Activated naive CD4-positive, alpha-beta T cell treated with anti-CD3 and anti-CD28 coated beads, Interleukin-2, amount 50 U/mL, for 16 hours (primary cell): ENCODE data around the gene ULBP3.
"Not testable (repeated sequence)": the region's sequence is repeated elsewhere in the genome, so short reads cannot be mapped to it uniquely, and the experiment has no call there.

Experiments used
- DNase-seq: peaks from one replicate; pipeline ENCODE4 v3.0.0-alpha.2; 2020

ULBP3 gene

DNA sequence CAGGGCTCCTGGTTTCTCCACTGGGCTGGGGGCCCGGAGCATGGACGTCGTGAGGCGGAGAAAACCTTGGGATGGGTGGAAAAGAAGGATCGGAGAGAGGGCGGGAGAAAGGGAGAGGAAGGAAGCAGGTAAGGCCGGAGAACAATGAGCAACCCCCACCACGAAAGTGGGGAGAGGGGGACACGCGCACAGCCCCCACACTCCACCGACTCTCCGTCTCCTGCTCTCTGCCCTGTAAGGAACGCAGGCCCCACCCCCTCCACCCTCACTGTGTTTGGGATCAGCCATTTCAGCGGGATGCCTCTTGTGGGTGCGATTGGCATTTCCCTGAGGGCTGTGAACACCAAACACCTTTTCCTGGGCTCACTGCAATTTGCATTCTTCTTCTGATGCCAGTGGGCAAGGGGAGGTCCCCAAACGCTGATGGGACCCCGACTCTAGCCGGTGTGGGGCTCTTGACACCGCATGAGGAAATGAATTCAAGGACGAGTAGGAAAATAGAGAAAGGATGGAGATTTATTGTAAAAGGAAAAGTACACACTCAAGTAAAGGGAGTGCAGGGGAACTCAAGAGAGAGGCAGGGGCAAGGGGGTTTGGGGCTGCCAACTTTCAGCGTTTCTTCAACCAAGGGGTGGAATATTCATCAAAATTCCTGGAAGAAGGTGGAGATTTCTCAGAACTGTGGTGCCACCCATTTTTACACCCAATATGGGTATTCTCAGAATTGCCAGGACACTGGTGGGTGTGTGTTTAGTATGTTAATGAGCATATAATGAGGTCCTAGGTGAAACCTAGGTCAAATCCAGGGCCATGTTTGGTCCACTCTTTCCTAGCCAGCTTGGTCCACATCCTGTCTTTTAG is 30.5 kb downstream of the ULBP3 start:
- no peak for DNase-seq

DNA sequence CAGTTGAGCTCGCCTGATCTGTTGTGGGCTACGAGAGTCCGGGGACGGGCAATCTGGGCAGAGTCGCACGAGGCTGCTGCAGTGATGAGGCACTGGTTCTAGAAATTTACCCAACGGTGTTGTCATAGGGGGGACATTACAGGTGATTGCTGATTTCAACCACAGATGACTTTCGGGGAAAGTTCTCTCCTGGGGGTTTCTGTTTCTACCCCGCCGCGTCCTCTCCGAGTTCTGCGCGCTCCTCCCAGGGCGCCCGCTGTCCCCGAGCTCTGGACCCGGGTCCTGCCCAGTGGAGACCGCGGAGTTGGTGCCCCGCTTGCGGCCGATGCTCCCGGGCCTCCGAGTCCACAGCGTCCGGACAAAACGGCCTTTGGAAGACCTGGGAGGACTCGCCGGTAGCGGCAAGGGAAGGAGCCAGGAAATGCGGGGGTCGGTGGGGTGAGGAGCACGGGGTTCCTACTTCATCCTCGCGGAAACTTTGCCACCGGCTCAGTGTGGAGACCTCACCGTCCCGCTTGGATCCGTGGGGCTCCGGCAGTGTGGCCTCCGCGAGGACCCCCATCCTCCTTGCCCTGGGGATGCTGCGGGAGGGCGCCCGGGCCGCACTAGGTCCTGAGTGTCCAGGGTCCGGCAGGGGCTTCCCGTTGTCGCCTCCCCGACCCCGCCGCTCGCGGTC is 31.3 kb downstream of the ULBP3 start:
- DNase-seq, result no peak

DNA sequence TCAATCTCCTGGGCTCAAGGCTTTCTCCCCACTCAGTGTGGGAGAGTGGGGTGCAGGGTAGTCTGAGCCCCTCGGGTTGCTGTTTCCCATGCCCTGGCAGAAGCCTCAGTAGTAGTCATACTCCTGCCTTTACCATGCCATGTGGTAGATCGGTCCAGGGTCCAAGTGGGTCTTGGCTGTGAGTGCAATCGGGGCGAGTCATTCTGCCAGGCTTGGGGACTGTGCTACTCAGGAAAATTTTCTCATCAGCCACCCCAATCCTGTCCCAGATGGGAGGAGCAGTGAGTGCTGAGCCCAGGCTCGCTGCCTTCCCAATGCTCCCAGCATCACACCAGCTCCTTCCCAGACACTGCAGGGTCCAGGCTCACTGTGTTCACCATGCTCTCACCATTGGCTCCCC is 32.8 kb downstream of the ULBP3 start:
- DNase-seq, result no peak

DNA sequence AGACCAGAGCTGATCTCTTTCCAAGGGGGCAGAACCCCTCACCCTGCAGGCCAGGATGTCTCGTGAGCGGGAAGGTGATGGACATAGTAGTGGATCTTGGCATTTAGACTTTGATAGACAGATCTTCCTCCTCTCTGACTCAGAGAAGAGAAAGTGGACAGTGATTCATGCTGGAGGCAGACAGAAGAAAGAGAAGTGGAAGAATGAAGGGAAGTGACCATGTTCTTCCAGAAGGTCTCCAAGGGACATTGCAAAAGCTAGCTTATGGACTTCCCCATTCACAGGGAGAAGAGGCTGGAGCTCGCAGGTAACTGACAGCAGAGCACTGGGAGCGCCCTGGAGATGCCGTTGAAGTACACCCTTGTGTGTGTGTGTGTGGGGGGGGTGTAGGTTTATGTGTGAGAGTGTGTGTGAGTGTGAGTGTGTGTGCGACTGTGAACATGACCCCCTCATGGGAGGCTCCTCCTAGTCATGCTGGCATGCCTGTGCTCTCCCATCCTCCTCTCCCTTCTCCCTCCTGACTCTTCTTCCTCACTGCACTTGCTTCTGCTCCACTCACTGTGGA is 35.6 kb downstream of the ULBP3 start:
- DNase-seq, result no peak

DNA sequence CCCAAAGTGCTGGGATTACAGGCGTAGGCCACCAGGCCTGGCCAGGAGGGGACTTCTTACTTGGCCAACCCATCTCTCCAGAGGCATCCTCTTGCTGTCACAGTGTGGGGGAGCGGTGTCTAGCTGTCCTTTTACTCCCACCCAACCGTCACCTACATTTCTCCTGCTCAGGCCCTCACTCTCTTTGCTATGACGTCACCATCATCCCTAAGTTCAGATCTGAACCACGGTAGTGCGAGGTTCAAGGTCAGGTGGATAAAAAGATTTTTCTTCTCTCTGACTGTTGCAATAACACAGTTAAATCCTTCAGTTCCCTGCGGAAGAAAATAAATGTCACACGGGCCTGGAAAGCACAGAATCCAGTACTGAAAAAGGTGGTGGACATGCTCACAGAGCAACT is 36.3 kb downstream of the ULBP3 start:
- no peak for DNase-seq

DNA sequence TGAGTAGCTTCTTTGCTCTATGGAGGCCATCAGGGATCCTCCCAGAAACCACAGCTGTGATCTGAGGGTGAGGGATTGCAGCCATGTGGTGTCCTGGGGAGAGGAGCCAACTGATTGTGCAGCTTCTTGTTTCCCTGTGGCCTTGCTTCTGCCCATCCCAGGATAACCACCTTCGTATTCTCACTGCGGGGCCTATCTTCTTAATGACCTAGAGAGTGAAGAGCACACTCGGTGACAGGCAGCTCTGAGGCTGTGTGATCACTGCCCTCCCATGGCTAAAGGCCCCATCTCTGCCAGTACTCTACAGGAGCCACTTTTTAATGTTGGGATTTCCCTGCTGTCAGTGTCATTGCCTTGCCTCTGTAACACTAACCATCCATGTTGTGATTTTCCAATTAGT is 38.3 kb downstream of the ULBP3 start:
- no peak for DNase-seq

DNA sequence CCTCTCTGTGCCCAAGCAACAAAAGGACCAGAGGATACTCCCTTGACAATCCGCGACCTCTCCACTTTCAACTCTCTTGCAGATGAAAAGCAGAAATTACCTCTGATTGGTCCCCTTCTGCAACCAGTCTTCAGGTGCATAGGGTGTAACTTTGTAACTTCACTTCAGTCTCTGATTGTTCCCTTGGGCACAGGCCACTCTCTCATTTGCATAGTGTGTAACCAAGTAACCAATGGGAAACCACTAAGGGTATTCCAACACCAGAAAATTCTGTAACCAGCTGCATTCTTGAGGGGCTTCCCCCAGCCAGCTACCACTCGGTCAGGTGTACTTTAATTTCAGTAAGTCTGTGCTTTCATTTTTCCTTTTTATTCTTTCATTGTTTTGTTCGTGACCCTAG is 39.2 kb downstream of the ULBP3 start:
- no peak for DNase-seq

DNA sequence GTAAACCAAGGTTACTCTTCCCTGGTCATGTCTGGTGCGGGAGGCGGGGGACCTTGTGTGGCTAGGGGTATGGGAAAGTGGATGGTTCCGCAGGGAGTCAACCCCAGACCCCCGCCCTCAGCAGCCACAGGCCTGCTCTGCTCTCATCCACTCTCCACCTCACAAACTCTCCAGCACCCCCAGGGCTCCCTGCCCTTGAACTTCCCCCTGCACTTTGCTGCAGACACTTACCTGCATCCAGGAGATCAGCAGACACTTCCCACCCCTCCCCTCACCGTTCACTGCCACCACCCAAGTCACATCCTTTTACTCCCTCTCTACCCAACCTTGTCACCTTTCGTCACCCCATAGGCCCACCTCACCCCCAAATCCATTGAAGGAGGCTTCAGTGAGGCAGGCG is 39.6 kb downstream of the ULBP3 start:
- DNase-seq, result no peak

DNA sequence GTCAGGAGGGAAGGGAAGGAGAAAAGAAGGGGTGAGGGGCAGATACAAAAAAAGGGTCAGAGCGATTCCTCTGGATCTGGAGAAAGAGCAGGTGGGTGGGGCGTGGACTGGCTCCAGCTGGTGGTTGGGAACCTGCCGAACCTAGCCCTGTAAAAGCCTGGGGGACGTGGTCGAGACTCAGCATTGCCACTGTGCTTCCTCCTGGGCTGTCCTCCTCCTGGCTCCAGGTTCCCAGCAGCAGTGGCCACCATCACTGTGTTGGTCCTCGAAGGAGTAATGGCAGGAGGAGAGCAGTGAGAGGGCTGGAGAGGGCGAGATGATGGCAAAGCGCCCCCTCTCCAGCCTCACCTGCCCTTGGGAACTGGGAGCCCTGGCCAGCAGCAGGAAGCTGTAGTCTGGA is 40.1 kb downstream of the ULBP3 start:
- DNase-seq, result no peak

DNA sequence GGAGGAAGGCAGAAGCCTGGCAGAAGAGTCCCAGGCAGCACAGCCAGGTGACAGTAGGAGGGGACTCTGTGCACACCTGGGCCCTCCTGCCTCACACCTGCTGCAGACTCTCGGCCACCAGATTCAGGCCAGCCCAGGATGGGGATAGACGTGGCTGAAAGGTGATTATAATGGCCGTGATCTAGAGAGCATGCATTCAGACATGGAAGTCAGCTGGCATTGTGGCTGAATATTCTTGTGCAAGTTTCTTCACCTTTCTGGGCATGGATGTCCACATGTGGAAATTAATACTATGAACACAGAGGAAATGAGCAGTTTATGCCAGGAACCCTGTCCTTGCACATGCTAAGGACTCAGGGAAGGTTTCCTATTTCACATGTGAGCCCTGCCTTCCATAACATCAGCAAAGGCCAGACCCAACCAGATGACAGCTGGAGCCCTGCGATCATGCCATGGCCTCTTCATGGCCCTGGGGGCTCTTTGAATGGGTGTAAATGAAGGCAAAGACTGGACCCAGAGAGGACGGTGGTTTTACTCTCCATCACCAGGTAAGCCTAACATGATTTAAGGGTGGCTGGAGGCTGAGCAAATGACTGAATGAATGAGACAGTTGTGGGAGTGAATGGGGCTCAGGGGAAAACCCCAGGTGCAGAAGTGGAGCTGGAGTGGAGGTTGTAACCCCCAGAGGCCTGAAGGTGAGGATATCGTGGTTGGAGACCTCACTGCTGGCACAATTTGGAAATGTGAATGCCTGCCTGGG is 40.9 kb downstream of the ULBP3 start:
- no peak for DNase-seq

DNA sequence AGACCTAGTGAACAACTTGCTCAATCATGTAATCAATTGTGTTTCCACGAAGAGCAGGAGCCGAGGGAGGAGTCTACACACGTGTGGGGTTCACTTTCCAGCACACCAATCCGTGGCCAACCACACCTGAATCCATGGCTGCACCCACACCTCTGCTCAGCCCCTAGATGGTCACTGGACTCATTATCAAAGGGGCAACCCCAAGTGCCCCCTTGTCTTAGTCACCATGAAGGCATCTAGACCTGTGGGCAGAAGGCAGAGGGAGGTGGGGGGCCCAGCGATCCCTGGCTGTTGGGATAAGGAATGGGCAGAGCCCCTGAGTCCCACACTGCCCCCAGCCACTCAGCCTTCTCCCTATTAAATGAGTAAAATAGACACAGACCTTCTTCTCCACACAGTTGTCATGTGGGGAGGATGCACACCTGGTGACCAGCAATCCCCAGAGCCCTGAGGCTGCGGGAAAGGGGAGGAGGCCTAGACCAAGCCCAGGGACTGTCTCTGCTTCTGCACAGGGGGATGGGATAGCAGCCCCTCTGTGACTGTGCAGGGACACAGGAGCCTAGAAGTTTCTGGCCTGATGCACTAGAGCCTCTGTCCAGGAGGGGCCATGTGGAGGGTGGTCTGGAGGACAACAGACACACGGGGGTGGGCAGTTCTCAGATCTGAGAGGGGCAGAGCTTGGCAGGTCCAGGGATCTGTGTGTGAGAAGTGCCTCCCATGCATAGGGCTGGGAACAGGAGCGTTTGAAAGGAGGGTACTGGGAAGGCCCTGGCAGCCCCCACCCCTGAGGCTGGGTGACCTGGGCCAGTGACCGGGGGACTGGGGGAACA is 41.7 kb downstream of the ULBP3 start:
- no peak for DNase-seq

DNA sequence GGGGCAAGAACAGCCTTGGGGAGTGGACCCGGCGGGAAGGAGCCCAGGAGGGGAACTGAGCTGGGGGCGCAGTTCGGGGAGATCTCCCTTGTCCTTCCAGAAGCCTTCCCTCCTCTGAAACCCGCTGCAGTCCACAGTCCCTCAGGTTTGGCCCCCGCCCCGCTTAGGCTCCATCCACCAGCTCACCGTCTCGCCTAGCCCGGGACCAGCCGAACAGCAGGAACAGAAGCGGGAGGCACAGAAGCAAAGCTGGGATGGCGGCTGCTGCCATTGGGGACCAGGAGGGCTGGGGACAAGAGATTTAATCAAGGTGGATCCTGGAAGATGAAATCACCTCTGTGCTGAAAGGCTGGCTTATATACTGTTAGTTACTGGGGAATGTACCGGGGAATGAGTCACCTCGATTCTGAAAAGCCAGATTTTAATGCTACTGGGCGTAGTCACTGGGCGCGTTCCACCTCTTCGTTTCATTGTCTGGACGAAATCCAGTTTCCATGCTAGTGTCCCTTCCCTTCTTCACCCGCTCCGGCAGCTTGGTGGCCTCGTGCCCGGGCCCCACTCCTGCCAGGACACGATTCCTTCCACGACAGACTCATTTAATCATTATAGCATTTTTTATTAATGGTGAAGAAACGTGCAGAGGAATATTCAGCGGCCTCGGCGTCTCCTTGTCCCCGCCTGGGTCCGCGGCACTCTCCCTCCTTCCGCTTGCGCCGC is 43.6 kb downstream of the ULBP3 start, which contains the start of gene RAET1L:
Gene RAET1L (minus strand): TSS at position 332 of the 717 bp plus-strand sequence. CDS start 61 bp downstream, at position 271.
- DNase-seq, result no peak

DNA sequence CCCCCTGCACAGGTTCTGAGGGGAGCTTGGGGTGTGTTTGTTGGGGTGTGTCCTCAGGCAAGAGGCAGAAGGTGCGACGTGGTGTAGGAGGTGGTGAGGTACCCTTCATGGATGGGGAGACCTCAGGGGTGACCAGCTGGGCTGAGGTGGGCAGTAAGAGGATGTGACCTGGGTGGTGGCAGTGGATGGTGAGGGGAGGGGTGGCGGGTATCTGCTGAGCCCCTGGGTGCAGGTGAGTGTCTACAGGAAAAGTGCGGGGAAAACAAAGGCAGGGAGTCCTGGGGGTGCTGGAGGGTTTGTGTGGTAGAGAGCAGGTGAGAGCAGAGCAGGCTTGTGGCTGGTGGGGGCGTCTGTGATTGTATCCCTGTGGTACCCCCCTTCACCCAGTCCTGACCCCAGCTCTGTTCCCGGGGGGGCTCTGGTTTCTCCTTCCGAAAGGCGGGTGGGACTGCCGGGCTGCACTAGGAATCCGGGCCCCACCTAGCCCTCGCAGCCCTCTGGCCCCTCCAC is 44.2 kb downstream of the ULBP3 start:
- DNase-seq, result no peak

DNA sequence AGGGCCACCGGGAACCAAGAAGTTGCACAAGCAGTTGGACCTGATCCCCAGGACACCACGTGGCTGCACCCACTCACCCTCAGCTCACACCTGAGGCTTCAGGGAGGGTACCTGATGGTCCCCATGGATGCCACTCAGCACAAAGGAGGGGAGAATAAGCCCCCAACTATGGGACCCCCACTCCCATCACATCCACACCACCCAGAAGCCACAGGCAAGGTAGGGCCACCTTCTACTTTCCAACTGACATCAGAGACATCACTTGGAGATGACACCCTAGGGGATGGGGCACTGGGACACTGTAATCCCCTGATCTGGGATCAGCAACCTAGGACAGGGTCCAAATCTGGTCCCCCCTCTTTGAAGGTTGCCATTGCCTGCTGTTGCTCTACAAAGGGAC is 44.9 kb downstream of the ULBP3 start:
- DNase-seq, result not testable (repeated sequence)

DNA sequence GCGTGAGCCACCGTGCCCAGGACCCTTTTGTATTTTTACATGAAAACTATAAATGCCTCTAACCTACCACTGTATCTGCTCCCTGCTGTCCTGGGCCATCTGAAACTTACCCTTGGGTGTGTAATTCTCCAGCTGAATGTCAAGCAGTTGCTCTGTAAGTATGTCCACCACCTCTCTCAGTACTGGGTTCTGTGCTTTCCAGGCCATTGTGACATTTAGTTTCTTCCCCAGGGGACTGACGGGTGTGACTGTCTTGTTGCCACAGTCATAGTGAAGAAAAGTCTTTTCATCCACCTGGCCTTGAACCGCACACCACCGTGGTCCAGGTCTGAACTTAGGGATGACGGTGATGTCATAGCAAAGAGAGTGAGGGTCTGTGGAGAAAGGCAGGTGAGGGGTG is 47.1 kb downstream of the ULBP3 start:
- DNase-seq, result not testable (repeated sequence)

DNA sequence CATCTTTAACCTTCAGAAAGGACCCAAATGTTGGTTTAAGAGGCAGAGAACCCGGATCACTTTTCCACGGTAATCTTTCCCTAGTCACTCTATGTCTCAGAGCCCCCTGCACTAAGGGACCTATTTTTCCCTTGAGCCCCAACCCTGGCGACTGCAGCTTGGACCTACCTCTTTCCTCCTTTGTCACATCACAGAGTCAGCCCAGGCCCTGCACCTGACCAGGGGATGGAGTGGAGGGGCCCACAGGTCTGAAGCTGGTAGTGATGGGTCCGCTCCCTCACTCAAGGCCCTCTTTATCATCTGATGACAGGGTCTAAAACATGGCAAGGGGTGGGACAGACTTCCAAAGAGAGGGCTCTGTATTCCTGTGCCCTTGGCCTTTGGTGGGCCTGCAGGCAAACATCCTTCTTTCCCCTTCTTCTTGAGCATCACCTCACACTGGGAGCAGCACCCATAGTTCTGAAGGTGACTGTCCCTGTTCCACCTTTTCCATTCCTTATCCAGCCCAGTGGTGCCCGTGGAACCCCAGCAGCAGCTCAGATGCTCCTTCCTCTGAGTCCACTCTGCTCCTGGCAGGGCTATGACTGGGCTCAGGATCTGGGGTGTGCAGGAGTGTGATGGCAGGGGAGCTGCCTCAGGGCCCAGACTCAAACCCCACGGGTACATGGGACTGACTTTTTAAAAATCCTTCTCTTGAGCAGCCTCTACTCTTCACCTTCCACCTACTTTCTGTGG is 49.9 kb downstream of the ULBP3 start:
- DNase-seq, result no peak

DNA sequence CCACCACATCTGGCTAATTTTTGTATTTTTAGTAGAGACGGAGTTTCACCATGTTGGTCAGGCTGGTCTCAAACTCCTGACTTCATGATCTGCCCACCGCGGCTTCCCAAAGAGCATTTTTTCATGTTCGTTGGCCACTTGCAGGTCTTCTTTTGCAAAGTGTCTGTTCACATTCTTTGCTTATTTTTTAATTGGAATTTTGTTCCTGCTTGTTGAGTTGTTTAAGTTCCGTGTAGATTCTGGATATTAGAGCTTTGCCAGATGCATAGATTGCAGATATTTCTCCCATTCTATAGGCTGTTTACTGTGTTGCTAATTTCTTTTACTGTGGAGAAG is 51.8 kb downstream of the ULBP3 start:
- DNase-seq, result not testable (repeated sequence)

DNA sequence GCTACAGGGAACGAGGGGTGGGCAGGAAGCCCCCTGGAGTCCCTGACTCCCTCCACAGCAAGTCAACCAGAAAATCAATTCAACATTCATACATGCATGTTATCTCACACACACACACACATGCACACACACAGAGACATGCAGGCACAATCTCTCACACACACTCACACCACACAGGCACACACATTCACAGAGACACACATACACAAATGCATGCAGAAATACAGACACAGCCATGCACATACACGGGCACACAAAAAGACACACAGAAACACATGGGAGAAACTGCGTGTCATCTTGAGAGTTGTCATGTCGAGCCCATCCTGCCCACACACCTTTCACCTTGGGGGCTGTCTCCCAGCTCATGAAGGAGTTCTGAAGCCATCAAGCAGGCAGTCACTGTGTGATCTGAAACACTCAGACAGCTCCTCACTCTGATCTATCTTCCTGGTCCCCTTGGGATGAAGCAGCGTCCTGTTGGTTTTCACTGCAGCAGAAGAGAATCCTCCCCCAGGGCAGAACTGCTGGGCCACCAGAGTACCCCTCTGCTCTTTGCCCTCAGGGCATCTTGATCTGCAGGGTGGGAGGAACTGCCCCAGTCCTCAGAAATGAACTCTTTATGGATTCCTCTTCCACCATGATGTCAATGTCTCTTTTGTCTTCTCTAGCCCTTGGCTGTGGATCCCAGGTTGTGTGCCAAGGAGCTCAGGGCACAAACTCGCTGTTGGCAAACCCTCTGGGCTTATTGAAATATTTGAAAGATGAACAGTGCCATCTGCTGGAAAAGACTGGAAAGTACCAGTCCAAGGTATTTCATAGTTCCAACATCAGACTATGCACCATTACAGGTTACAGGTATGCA is 52.4 kb downstream of the ULBP3 start:
- peak; percentile 40 for DNase-seq

DNA sequence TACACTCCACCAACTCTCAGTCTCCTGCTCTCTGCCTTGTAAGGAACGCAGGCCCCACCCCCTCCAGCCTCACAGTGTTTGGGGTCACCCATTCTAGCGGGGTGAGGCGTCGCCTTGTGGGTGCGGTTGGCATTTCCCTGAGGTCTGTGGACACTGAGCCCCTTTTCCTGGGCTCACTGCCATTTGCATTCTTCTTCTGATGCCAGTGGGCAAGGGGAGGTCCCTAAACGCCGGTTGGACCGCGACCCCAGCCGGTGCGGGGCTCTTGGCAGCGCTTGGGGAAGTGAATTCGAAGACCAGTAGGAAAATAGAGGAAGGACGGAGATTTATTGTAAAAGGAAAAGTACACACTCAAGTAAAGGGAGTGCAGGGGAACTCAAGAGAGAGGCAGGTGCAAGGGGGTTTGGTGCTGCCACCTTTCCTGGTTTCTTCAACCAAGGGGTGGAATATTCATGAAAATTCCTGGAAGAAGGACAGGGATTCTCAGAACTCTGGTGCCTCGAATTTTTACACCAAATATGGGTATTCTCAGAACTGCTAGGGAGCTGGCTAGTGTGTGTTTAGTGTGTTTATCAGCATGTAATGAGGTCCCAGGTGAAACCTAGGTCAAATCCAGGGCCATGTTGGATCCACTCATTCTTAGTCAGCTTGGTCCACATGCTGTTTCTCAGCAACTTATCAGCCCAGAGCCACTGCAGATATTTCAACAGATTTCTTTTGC is 53.5 kb downstream of the ULBP3 start:
- DNase-seq, result not testable (repeated sequence)
